Smooth muscle cell (in vitro differentiated cells): ENCODE data around the gene PWWP3B. TPM values are rescaled to one million over a fixed set of nuclear protein-coding genes. Genes with fewer than 3 reads are reported as not detected.
"Not testable (repeated sequence)": the region's sequence is repeated elsewhere in the genome, so short reads cannot be mapped to it uniquely, and the experiment has no call there.

Experiments
- DNase-seq: peaks from one replicate; lab custom pipeline; 2025; ENCODE audit not compliant: unreplicated experiment; lab: John Stamatoyannopoulos, UW
- H2AFZ ChIP-seq: fragments of 200-600 bp; sonication (generic); 2 replicates; pipeline ENCODE4 v1.6.0; 2016; ENCODE audit warnings: antibody characterized with exemption, low read depth, mild to moderate bottlenecking
- H3F3A ChIP-seq: fragments of 200-600 bp; sonication (generic); 2 replicates; pipeline ENCODE4 v1.6.0; 2017; ENCODE audit warnings: antibody characterized with exemption, low read depth
- H3K27ac ChIP-seq: fragments of 200-600 bp; sonication (generic); 2 replicates; pipeline ENCODE4 v1.5.1; 2016; ENCODE audit warnings: low read depth, mild to moderate bottlenecking
- H3K27me3 ChIP-seq: fragments of 200-600 bp; sonication (generic); 2 replicates; pipeline ENCODE4 v1.6.1; 2016; ENCODE audit warnings: low read depth, mild to moderate bottlenecking
- H3K36me3 ChIP-seq: fragments of 200-600 bp; sonication (generic); 2 replicates; pipeline ENCODE4 v1.5.1; 2016; ENCODE audit warnings: low read depth
- H3K4me1 ChIP-seq: fragments of 200-600 bp; sonication (generic); 2 replicates; pipeline ENCODE4 v1.5.1; 2016; ENCODE audit warnings: low read depth
- H3K4me2 ChIP-seq: fragments of 200-600 bp; sonication (generic); 2 replicates; pipeline ENCODE4 v1.6.0; 2016; ENCODE audit warnings: mild to moderate bottlenecking
- H3K4me3 ChIP-seq: fragments of 200-600 bp; sonication (generic); 2 replicates; pipeline ENCODE4 v1.5.1; 2016; ENCODE audit warnings: mild to moderate bottlenecking
- H3K79me2 ChIP-seq: fragments of 200-600 bp; sonication (generic); 2 replicates; pipeline ENCODE4 v1.6.0; 2016; ENCODE audit warnings: low read depth, mild to moderate bottlenecking
- H3K9ac ChIP-seq: fragments of 200-600 bp; sonication (generic); 2 replicates; pipeline ENCODE4 v1.6.0; 2016; ENCODE audit warnings: low read depth
- H3K9me3 ChIP-seq: fragments of 200-600 bp; sonication (generic); replicated peaks from 2 replicates; pipeline ENCODE4 v1.5.1; 2016; ENCODE audit warnings: low read depth
- H4K20me1 ChIP-seq: fragments of 200-600 bp; sonication (generic); 2 replicates; pipeline ENCODE4 v1.6.0; 2016; ENCODE audit warnings: low read depth
- CTCF ChIP-seq: fragments of 200-600 bp; sonication (generic); IDR thresholded peaks from 2 replicates; pipeline ENCODE4 v1.5.1; 2017; ENCODE audit warnings: borderline replicate concordance, mild to moderate bottlenecking, antibody characterized with exemption; ENCODE audit not compliant: insufficient read depth, poor library complexity, severe bottlenecking
- whole genome bisulfite sequencing: methylation state at CpG from one replicate; pipeline ENCODE4 v1.1.7; 2016; ENCODE audit warnings: low lambda C conversion rate; 5-methylcytosine and 5-hydroxymethylcytosine counted together
- polyA plus RNA-seq: library from polyadenylated mRNA; unstranded; fragments of >200 nt; fragmentation: Nextera tagmentation; extraction: Ambion mirVana; gene quantifications from 2 replicates; pipeline ENCODE4 v1.2.1, GENCODE V29; 2016
- total RNA-seq: library from RNA; depleted of rRNA; stranded (reverse); fragments of >200 nt; gene quantifications from 2 replicates; pipeline ENCODE4 v1.2.3, GENCODE V29; 2014

PWWP3B gene
- total and polyA plus RNA-seq, 2 experiments from 2014 or later: 1.2 to 4.4 TPM

GRCh38 chrX:106177982-106178321 is 9.8 kb downstream of the PWWP3B start:
- TF ChIP-seq CTCF: no peak
- no peaks in the 10 kb centered on the region for H3K4me1 ChIP-seq
- no peak overlapping the region for H3K9ac ChIP-seq
- no peaks in the 10 kb centered on the region for H3F3A ChIP-seq
- DNase-seq: no peak
- no peak overlapping the region for H3K27ac ChIP-seq
- no peaks in the 10 kb centered on the region for H3K27me3 ChIP-seq
- no peaks in the 10 kb centered on the region for H3K79me2 ChIP-seq
- no peaks in the 10 kb centered on the region for H3K9me3 ChIP-seq
- no peaks in the 10 kb centered on the region for H3K36me3 ChIP-seq
- no peaks in the 10 kb centered on the region for H4K20me1 ChIP-seq
- peak overlapping the region; percentile 82 for H3K4me2 ChIP-seq
- 70% methylated on average over 4 of the region's 4 CpGs for WGBS
- H2AFZ ChIP-seq: no peak overlapping the region
- H3K4me3 ChIP-seq: peak overlapping the region; percentile 52

- WGBS: 68% methylated on average over 5 of the region's 5 CpGs
These were observed 10.7 kb downstream of the PWWP3B start for GRCh38 chrX:106178826-106179225.

GRCh38 chrX:106183685-106184084 is 15.6 kb downstream of the PWWP3B start:
- WGBS: 76% methylated on average over 6 of the region's 6 CpGs
- H3K9me3 ChIP-seq: not testable (repeated sequence)

More at GRCh38 chrX:106178826-106179225, 10.7 kb downstream of the PWWP3B start:
- Histone ChIP-seq H3K9me3 (no peaks in the 10 kb centered on the region), H3K4me3 (no peak overlapping the region), H2AFZ (no peak overlapping the region), H3K27me3 (no peaks in the 10 kb centered on the region), H3K79me2 (no peaks in the 10 kb centered on the region), H3K4me2 (no peak overlapping the region), H3K36me3 (no peaks in the 10 kb centered on the region), H3K4me1 (no peaks in the 10 kb centered on the region), H3F3A (no peaks in the 10 kb centered on the region), H3K27ac (no peak overlapping the region), H4K20me1 (no peaks in the 10 kb centered on the region), H3K9ac (no peak overlapping the region)
- DNase-seq: no peak
- TF ChIP-seq CTCF: no peak

GRCh38 chrX:106201502-106202178 is 33.5 kb downstream of the PWWP3B start:
- Histone ChIP-seq H3K4me1 (no peaks in the 10 kb centered on the region), H3K36me3 (no peaks in the 10 kb centered on the region), H3K9me3 (no peaks in the 10 kb centered on the region), H3F3A (no peaks in the 10 kb centered on the region), H3K27ac (no peak overlapping the region), H3K4me3 (no peak overlapping the region), H3K79me2 (no peaks in the 10 kb centered on the region), H4K20me1 (no peaks in the 10 kb centered on the region), H3K27me3 (no peaks in the 10 kb centered on the region), H3K4me2 (no peak overlapping the region), H3K9ac (no peak overlapping the region), H2AFZ (no peak overlapping the region)
- WGBS: 56% methylated on average over 3 of the region's 3 CpGs
- no peak for DNase-seq
- no peak for TF ChIP-seq CTCF

More at GRCh38 chrX:106183685-106184084, 15.6 kb downstream of the PWWP3B start:
- H3K27me3 ChIP-seq, DNase-seq, H3K79me2 ChIP-seq, H3F3A ChIP-seq, H3K36me3 ChIP-seq, H3K4me2 ChIP-seq, H4K20me1 ChIP-seq, H3K4me1 ChIP-seq, H2AFZ ChIP-seq, H3K9ac ChIP-seq, H3K4me3 ChIP-seq, H3K27ac ChIP-seq: not testable (repeated sequence)
